NCI-H2196 (cell line): ENCODE measurements around the gene PCDHB9.
"Not testable (repeated sequence)": the region's sequence is repeated elsewhere in the genome, so short reads cannot be mapped to it uniquely, and the experiment has no call there.

ENCODE experiments used
- DNase-seq: peaks from one replicate; lab custom pipeline; 2025; ENCODE audit not compliant: unreplicated experiment; lab: John Stamatoyannopoulos, UW

The PCDHB9 gene

GRCh38 chr5:141234109-141234667 is 47.2 kb downstream of the PCDHB9 start:
- DNase-seq, result no peak

GRCh38 chr5:141235922-141236321 is 49.0 kb downstream of the PCDHB9 start:
- not testable (repeated sequence) for DNase-seq

DNA sequence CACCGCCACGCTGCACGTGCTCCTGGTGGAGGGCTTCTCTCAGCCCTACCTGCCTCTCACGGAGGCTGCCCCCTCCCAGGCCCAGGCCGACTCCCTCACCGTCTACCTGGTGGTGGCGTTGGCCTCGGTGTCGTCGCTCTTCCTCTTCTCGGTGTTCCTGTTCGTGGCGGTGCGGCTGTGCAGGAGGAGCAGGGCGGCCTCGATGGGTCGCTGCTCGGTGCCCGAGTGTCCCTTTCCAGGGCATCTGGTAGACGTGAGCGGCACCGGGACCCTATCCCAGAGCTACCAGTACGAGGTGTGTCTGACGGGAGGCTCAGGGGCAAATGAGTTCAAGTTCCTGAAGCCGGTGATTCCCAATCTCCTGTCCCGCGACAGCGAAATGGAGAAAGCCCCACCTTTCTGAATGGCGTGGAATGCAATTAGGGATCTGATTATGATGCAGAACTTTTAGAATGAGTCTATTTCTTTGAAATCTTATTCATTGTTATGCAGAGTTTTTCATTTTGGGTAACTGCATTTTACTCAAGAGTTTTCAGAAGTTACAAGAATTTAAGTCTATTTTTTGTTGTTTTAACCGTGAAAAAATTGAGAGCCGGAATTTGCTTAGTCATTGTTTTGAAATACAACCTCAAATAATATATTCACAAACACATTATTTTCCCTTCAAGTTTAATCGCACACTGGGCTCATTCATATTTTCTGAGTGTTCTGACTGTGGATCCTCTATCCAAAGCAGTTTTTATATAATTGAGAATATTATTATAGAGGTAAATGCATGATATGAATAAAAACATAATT is 49.8 kb downstream of the PCDHB9 start:
- DNase-seq, result no peak
